IPS DF 4.7 (cell line): ENCODE data around the gene ZFP42.
"Not testable (repeated sequence)": the region's sequence is repeated elsewhere in the genome, so short reads cannot be mapped to it uniquely, and the experiment has no call there.

Experiments used
- DNase-seq: peaks from one replicate; pipeline ENCODE4 v3.0.0-alpha.2; 2013; ENCODE audit warnings: low spot score; ENCODE audit errors: extremely low read depth

ZFP42 gene

GRCh38 chr4:188021548-188022249, 26.1 kb downstream of the ZFP42 start:
- DNase-seq: no peak

DNA sequence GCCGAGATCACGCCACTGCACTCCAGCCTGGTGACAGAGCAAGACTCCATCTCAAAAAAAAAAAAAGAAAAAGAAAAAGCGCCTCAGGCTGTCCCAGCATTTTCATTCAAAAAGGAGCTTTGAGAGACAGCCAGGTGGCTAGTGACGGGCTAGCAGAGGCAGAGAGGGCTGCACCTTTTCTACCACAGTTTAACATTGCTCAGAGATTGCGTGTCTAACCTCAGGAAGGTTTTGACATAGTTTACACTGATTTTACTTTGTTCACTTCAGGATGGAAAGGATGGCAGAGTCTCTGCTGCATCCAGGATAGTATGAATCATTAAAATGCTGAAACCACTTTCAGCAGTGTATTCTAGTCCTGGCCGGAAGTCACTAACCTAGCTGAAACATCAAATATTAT, 28.1 kb downstream of the ZFP42 start:
- DNase-seq: no peak

GRCh38 chr4:188025476-188025875, 29.9 kb downstream of the ZFP42 start:
- DNase-seq: no peak

DNA sequence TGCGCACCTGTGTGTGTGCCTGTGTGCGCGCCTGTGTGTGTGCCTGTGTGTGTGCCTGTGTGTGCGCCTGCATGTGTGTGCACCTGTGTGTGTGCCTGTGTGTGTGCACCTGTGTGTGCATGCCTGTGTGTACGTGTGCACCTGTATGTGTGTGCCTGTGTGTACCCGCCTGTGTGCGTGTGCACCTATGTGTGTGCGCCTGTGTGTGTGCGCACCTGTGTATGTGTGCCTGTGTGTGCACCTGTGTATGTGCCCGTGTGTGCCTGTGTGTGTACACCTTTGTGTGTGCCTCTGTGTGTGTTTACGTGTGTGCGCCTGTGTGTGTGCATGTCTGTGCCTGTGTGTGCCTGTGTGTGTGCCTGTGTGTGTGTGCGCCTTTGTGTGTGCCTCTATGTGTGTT, 33.5 kb downstream of the ZFP42 start:
- DNase-seq: no peak

DNA sequence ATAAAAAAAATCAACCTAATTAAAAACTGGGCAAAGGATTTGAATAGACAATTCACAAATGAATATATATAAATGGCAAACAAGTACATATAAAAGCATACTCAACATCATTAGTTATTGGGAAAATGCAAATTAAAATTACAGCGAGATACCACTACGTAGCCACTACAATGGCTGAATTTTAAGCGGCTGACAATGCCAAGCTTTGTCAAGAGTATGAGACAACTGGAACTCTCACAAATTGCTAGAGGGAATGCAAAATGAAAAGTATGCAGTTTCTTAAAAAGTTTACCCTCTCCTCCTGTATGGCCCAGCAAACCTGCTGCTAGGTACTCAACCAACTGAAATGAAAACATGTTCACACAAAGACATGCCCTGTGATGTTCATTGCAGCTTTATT, 34.8 kb downstream of the ZFP42 start:
- DNase-seq: no peak

- no peak for DNase-seq
These were observed 36.2 kb downstream of the ZFP42 start for GRCh38 chr4:188031751-188032150.

DNA sequence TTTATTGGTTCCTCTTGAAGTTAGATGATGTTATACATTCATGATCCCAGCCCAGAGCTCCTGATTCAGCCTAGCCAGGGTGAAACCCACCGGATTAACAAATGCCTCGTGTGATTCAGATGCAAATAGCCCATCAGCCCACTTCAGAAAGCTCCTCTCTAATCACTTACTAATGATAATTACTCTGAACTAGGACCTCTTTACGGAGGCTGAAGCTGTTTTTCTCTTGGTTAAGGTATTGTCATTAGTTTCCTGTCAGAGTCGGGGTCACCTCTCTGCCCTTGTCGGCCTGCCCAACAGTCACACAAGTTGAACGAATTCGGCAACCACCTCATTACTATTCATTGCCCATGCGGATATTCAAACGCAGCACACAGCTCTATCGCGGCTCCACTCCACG, 36.6 kb downstream of the ZFP42 start:
- peak; percentile 62 for DNase-seq

DNA sequence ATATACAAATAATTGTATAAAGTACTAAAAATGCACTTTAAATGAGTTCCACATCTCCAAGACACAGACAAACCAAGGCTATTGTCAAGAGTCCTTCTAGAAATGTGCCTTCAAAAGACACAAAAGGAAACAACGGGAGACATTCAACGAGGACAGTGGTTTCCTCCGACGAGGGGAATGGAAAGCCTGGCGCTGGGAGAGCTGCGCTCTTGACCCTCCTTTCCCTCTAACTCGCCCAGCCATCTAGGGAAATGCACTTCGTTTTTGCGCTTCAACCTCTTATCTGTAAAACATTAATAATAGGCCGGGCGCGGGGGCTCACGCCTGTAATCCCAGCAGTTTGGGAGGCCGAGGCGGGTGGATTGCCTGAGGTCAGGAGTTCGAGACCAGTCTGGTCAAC, 37.0 kb downstream of the ZFP42 start:
- no peak for DNase-seq

GRCh38 chr4:188037003-188037713, 41.6 kb downstream of the ZFP42 start:
- no peak for DNase-seq

GRCh38 chr4:188041721-188042120, 46.1 kb downstream of the ZFP42 start:
- DNase-seq: no peak

DNA sequence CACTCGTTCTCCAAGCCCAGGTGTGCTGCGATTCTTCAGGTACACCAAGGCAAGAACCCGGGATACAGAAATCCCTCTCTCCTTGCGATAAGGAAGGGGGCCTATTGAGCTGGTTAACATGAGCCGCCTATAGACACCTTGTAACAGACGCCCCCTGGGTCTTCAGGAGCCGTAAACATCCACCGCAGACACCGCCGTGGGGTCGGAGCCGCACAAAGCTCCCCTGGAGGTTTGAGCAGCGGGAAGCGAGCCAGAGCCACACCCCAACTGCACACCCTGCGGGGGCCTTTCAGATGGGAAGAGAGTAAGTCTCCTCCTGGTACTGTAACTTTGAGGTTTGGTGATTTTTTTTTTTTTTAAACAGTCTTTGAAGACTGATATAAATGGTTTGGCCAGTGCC, 46.6 kb downstream of the ZFP42 start:
- DNase-seq: no peak

DNA sequence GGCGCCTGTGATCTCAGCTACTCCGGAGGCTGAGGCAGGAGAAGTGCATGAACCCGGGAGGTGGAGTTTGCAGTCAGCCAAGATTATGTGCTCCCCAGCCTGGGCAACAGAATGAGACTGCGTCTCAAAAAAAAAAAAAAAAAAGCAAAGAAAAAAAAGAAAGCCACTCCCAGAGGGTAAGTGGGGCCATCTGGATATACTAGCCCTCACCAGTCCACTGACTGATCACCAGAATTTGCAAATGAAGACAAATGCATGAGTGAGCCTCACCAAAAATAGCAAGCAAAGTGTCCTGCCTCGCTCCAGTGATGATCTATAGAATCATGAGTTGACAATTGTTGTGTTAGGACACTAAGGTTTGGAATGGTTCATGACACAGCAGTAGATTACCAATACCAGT, 47.6 kb downstream of the ZFP42 start:
- no peak for DNase-seq

DNA sequence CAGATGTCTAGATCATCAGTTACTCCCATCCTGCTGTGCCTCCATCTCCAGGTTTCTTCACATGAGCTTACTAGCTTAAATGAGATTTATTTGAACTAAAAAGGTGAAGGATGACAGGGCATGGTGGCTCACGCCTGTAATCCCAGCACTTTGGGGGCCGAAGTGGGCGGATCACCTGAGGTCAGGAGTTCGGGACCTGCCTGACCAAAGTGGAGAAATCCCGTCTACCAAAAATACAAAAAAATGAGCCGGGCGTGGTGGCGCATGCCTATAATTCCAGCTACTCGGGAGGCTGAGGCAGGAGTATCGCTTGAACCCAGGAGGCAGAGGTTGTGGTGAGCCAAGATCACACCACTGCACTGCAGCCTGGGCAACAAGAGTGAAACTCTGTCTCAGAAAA, 49.9 kb downstream of the ZFP42 start:
- not testable (repeated sequence) for DNase-seq

GRCh38 chr4:188046657-188047056, 51.1 kb downstream of the ZFP42 start:
- no peak for DNase-seq

DNA sequence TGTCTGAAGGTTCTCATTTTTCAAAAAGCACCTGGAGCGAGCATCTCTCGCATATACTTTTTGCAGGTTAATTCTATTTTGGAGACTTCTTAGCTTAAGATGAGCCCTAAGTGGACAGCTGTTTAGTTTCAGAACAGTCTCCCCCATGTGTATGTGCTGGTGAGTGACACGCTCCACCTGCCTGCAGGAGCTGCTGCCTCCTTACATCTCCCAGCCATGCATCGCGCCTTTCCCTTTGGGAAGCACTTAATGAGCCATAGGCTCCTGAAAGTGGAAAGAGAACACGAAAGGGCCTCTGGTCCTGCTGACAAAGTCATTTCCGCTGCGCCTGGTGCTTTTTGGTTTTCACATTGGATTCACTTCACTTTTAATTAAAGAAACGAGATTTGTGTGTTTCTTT, 57.7 kb downstream of the ZFP42 start:
- DNase-seq: no peak
